Duodenal mucosa (tissue), 2 donors: Measurements from ENCODE around the gene UBE2E1.

Experiments
- H3K27ac ChIP-seq: one replicate; pipeline ENCODE4 v1.7.0; 2013; ENCODE audit warnings: low read depth, low read length
- H3K27me3 ChIP-seq, 2 donors: one replicate each; pipeline ENCODE4 v1.7.0; 2013; ENCODE audit warnings: low read length in 2 of 2, control low read depth in 1 of 2; ENCODE audit not compliant: insufficient read depth in 2 of 2, control insufficient read depth in 1 of 2
- H3K36me3 ChIP-seq, 2 donors: one replicate each; pipeline ENCODE4 v1.7.0; 2013; ENCODE audit warnings: low read length in 2 of 2, control low read depth in 1 of 2; ENCODE audit not compliant: insufficient read depth in 2 of 2, control insufficient read depth in 1 of 2
- H3K4me1 ChIP-seq, 2 donors: one replicate each; pipeline ENCODE4 v1.7.0; 2013; ENCODE audit warnings: low read length in 2 of 2, control low read depth in 1 of 2; ENCODE audit not compliant: insufficient read depth in 2 of 2, control insufficient read depth in 1 of 2
- H3K4me3 ChIP-seq, 2 donors: one replicate each; pipeline ENCODE4 v1.7.0; 2013; ENCODE audit warnings: low read length in 2 of 2, low read depth in 1 of 2
- H3K9ac ChIP-seq, 2 donors: one replicate each; pipeline ENCODE4 v1.7.0; 2013; ENCODE audit warnings: low read length in 2 of 2, low read depth in 1 of 2
- H3K9me3 ChIP-seq, 2 donors: one replicate each; pipeline ENCODE4 v1.7.0; 2013; ENCODE audit warnings: low read length in 2 of 2, control low read depth in 1 of 2; ENCODE audit not compliant: control insufficient read depth in 1 of 2

Gene UBE2E1

DNA sequence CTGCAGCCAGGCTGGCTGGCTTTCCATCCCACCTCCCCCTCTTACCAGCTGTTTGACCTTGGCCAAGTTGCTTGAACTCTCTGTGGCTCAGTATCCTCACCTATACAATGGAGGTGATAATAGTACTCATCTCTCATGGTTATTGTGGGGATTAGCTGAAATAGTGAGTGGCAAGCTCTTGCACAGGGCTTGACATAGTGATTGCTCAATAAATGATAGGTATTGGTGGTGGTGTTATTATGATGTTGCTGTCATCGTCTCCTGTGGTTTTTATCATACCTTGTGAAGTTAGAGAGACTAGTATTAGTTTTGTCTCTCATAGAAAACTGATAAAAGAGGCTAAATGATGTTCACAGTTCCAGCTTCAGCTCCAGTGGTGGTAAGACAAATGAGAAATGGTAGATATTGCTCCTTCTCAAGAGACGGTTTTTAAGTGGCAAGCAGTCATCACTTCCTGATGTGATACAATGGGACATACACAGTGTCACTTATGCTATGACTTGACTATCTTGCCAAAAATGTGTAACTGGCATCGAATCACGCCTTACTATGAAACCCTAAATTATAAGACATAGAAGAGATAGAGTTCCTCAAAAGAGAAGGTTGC, 12.1 kb upstream of the UBE2E1 start:
- H3K27ac ChIP-seq = no peak overlapping the region
- H3K4me3 ChIP-seq = no peak overlapping the region
- H3K9ac ChIP-seq = no peak overlapping the region
- H3K4me1 ChIP-seq = no peaks in the 10 kb centered on the region
- H3K27me3 ChIP-seq = no peaks in the 10 kb centered on the region
- no peaks in the 10 kb centered on the region for H3K36me3 ChIP-seq
- no peaks in the 10 kb centered on the region for H3K9me3 ChIP-seq

DNA sequence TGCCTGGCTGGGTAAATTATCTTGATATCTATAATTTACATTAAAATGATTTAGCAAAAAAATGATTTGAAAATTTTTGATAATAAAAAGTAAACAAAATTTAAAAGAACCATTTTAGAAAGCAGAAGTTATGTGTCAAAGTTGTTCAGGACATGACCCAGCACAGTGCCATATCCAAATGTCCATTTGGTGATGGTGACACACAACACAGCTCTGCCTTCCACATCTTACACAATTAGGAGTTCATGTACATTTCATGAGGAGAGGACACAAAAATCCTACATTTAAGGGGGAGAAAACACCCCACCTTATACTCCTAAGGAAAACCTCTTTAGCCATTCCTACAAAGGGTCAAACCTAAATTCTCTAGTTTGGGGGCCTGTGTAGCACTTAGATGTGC, 10.7 kb upstream of the UBE2E1 start:
- H3K9me3 ChIP-seq = no peaks in the 10 kb centered on the region
- no peak overlapping the region for H3K9ac ChIP-seq
- no peak overlapping the region for H3K4me3 ChIP-seq
- H3K36me3 ChIP-seq = no peaks in the 10 kb centered on the region
- H3K27ac ChIP-seq = no peak overlapping the region
- H3K4me1 ChIP-seq = no peaks in the 10 kb centered on the region
- no peaks in the 10 kb centered on the region for H3K27me3 ChIP-seq

DNA sequence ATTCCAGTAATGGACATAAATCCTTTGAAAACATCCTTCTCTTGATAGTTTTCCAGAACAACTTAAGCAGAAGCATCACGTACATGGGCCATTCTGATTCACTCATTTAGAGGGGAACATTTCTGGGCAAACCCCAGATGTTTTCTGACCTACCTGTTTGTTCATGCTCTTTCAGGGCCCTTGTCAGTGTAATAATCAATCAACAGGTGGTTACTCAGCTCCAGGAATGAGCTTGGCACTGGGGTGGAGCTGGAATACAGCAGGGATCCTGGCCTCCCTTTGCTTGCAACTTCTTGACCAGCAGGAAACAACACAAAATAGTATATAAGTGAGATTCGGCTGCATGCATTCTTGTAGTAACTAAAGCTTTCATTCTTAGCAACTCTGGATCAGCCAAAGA, 9.2 kb upstream of the UBE2E1 start:
- Histone ChIP-seq H3K36me3 (no peaks in the 10 kb centered on the region), H3K27me3 (no peaks in the 10 kb centered on the region), H3K9ac (no peak overlapping the region), H3K4me1 (no peaks in the 10 kb centered on the region), H3K9me3 (no peaks in the 10 kb centered on the region), H3K4me3 (no peak overlapping the region), H3K27ac (no peak overlapping the region)

DNA sequence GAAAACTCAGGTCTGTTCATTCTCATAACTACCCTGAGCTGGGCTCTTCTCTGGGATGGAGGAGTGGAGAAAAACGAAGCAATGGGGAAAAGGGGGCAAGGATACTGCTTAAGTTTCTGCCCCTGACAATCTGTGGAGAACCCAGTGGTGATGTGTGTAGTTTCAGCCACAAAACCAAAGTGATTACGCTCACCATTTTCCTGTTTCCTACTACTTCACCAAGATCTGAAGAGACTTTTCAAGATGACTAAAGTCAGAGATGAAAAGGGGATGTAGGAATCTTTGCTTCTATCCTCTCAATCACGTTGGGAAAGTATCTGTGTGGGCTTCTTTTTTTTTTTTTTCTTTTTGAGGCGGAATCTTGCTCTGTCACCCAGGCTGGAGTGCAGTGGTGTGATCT, 8.3 kb upstream of the UBE2E1 start:
- Histone ChIP-seq H3K27ac (no peak overlapping the region), H3K9me3 (no peaks in the 10 kb centered on the region), H3K4me3 (no peak overlapping the region), H3K4me1 (no peaks in the 10 kb centered on the region), H3K9ac (no peak overlapping the region), H3K27me3 (no peaks in the 10 kb centered on the region), H3K36me3 (no peaks in the 10 kb centered on the region)

DNA sequence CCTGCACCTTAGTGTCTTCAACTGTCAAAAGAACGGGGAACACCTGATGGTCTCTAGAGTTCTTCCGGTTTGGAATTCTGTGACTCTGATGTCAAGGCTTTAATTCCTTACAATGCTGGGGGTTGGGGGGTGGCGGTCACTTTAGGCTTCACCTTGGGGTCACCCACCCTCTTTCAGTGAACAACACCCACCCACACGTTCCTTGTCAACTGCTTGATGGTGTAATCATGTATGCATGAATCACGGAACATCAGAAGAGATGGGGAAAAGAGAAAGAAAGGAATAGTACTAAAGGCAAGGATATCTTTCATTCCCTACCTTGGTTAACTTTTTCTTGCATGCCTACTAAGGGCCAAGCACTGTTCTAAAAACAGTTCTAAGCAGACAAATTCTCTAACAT, 7.3 kb upstream of the UBE2E1 start:
- no peaks in the 10 kb centered on the region for H3K27me3 ChIP-seq
- H3K36me3 ChIP-seq = no peaks in the 10 kb centered on the region
- H3K27ac ChIP-seq = no peak overlapping the region
- no peaks in the 10 kb centered on the region for H3K4me1 ChIP-seq
- no peaks in the 10 kb centered on the region for H3K9me3 ChIP-seq
- no peak overlapping the region for H3K4me3 ChIP-seq
- H3K9ac ChIP-seq = no peak overlapping the region

DNA sequence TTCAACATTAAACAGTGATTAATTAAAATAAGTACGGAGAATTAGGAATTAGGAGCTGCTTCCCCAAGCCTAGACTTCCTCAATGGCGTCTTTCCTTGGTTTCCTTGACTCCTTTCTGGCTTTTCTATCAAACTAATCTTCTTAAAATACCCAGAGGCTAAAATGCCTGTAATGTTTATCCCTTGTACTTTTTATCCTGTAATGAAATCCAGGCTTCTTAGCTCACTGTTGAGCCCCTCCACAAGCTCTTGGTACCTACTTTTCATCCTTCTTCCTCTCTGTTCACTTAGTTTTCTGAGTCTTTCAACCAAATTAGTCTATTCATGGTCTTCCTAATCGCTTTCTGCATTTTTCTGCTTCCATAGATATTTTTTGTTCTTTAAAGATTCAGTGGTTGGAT, 6.9 kb upstream of the UBE2E1 start:
- Histone ChIP-seq H3K9ac (no peak overlapping the region), H3K4me1 (no peaks in the 10 kb centered on the region), H3K27ac (no peak overlapping the region), H3K4me3 (no peak overlapping the region), H3K36me3 (no peaks in the 10 kb centered on the region), H3K27me3 (no peaks in the 10 kb centered on the region), H3K9me3 (no peaks in the 10 kb centered on the region)

DNA sequence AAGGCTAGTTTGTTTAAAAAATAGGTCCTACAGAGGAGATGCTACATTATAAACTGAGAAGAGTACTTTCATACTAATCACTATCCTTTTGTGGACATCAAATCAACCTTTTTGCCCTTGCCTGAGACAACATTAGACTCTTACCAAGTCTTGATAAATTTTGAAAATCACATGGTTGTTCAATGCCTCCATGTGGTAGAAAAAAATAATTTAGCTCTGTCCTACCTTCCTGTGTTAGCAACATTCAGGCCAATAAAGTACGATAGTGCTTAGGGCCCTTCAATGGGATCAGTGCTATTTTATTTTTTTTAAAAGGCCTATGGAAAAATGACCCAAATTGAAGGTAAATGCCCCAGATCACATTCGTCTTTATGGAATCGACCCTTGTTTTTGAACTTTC, 5.0 kb upstream of the UBE2E1 start:
- Histone ChIP-seq H3K36me3 (no peaks in the 10 kb centered on the region), H3K4me1 (peaks cover 4 to 12% of the 10 kb centered on the region in 2 donors), H3K9me3 (no peaks in the 10 kb centered on the region), H3K4me3 (no peak overlapping the region), H3K9ac (no peak overlapping the region), H3K27ac (no peak overlapping the region), H3K27me3 (no peaks in the 10 kb centered on the region)

DNA sequence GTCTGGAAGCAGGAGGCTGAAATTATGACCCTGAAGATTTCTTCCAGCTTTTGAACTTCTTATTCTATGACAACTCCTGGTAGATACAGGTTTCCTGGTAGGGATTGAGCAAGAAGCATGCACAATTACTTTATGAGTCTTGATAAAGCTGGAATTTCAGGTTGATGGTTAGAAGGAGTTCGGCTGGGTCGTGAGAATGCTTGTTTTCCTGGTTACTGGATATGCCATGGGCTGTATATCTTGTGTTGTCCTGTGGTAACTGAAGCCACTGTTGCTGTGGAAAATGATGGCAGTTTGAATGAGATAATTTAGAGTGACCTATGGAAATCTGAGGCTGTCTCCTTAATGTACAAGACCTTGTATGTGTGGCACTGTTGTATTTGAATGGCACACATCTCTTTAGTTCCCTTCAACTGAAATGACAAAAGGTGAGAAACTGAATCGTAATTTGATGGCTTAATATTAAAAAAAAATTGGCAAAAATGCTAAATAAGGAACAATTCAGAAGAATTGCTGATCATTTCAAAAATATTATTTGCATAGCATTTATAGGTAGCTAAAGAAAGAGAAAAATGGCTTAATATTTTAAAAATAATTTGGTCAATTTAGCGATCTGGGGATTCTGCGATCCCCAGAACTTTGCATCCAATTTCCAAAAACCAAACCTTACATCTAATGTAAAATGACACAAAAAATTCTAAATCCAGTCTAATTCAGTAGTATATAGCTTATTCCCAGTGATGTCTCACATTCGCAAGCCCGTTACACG, 1.1 kb upstream of the UBE2E1 start:
- Histone ChIP-seq H3K4me1 (peaks cover 16 to 32% of the 10 kb centered on the region in 2 donors), H3K36me3 (no peaks in the 10 kb centered on the region), H3K9ac (no peak overlapping the region), H3K27ac (no peak overlapping the region), H3K4me3 (peak overlapping the region in 1 of 2 donors; percentile 30), H3K27me3 (no peaks in the 10 kb centered on the region), H3K9me3 (no peaks in the 10 kb centered on the region)

- H3K9me3 ChIP-seq = no peaks in the 10 kb centered on the region
- H3K4me3 ChIP-seq = peak overlapping the region; percentile 30 to 65
- H3K4me1 ChIP-seq = peaks cover 21 to 37% of the 10 kb centered on the region in 2 donors
- H3K27ac ChIP-seq = no peak overlapping the region
- H3K27me3 ChIP-seq = no peaks in the 10 kb centered on the region
- no peaks in the 10 kb centered on the region for H3K36me3 ChIP-seq
- H3K9ac ChIP-seq = peak overlapping the region in 1 of 2 donors; percentile 48
Observed at GRCh38 chr3:23805210-23805632, 534 bp upstream of the UBE2E1 start.

GRCh38 chr3:23806534-23807423, 1.0 kb downstream of the UBE2E1 start:
- H3K9ac ChIP-seq = peak overlapping the region; percentile 51 to 68
- H3K27ac ChIP-seq = peak overlapping the region; percentile 51
- H3K4me3 ChIP-seq = peak overlapping the region; percentile 77 to 79
- peaks cover 29 to 37% of the 10 kb centered on the region in 2 donors for H3K4me1 ChIP-seq
- no peaks in the 10 kb centered on the region for H3K9me3 ChIP-seq
- no peaks in the 10 kb centered on the region for H3K36me3 ChIP-seq
- H3K27me3 ChIP-seq = no peaks in the 10 kb centered on the region
